HL-60/S4 (cell line): Measurements from ENCODE around the gene ANKRD6.
"Not testable (repeated sequence)": the region's sequence is repeated elsewhere in the genome, so short reads cannot be mapped to it uniquely, and the experiment has no call there.

Experiments
- in situ Hi-C: fragments of 300-500 bp; cut with MboI; formaldehyde crosslinking; loops from 2 replicates; pipeline ENCODE4 v1.14.3; 2022; ENCODE audit warnings: low sequenced_read_pairs

Gene ANKRD6

DNA sequence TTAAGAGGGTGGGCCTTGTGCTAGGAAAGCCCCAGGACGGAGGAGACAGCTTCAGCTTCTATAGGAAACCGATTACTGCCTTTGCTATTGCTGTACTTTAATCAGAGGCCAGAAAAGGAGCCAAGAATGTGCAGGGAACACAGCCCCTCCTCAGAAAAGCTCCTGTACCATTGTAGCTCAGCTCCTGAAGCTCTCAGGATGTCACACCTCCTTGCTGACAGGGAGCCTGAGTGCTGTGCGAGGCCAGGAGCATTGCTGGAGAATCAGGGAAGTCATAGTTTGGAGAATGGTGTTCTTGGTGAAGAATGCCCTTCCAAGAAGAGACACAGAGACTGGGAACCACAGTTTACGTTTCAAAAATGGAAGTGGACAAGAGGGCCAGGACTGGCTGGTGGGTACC is 158.8 kb downstream of the ANKRD6 start:
- in situ Hi-C loops: no loop called here

DNA sequence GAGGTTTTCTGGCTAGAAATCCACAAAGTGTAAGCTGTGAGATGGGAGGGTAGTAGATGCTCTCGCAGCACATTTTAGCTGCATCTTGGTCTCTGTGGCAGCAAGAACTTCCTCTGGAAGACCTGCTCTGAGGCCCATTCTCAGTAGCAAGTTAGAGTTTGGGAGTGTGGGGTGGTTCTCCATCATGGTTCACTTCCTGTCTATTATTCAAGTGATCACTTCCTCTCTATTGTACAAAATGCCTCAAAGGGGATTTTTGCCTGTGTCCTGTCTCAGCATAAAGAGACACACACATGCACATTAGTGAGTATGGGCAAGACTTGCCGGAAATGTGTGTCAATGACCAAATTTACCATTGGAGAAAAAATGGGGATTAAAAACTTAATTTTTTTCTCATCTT is 163.1 kb downstream of the ANKRD6 start:
- in situ Hi-C loops: no loop called here

GRCh38 chr6:89596484-89596883 is 163.5 kb downstream of the ANKRD6 start:
- in situ Hi-C loops: no loop called here

GRCh38 chr6:89597372-89597771 is 164.4 kb downstream of the ANKRD6 start:
- in situ Hi-C loops: no loop called here

DNA sequence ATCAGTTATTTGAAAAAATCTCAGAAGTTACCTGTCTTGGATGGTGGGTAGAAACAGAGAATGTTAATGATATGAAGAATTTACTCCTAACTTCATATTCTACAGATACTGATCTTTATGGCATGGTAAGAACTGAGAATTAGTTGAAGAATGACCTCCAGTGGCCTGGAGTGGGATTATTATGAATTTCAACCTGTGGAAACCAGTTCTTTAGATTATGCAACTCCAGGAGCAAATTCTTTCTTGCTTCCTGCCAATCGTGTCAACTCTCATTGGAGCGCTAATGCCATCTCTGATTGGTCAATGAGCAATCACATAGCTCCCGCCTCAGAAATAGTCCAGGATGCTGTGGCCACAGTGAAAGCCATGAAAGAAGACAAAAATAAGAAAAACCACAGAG is 165.0 kb downstream of the ANKRD6 start:
- in situ Hi-C loops: no loop called here

- in situ Hi-C loops: loop anchor here (25.0 kb wide), 1 partner anchor 612 kb away; no protein-coding TSS in a partner anchor
Observed at GRCh38 chr6:89599727-89600126, 166.8 kb downstream of the ANKRD6 start.

- in situ Hi-C loops: loop anchor here (25.0 kb wide), 1 partner anchor 615 kb away; no protein-coding TSS in a partner anchor
Observed at GRCh38 chr6:89602166-89602565, 169.2 kb downstream of the ANKRD6 start.

DNA sequence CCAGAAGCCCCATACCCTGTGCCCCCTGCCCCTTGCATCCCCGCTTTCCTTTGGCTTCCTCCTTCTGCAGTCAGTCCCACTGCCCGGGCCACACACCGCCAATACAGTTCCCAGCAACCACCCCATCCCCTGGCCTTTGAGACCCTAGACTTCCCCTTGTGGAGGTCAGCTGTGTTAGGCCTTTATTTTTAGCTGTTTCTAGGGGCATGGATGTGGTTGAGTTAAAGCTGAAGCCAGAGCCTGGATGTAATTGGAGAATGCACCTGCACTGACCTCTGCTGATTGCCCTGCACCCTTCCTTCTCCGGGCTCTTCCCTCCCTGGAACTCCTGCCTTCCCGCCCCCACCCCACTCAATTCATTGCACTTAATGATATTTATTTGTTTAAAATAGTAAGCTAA is 171.7 kb downstream of the ANKRD6 start:
- in situ Hi-C loops: loop anchor here (25.0 kb wide), 1 partner anchor 617 kb away; no protein-coding TSS in a partner anchor

- in situ Hi-C loops: loop anchor here (25.0 kb wide), 1 partner anchor 619 kb away; no protein-coding TSS in a partner anchor
Observed at GRCh38 chr6:89605861-89606260, 172.9 kb downstream of the ANKRD6 start.

GRCh38 chr6:89610149-89610642 is 177.2 kb downstream of the ANKRD6 start:
- in situ Hi-C loops: loop anchor here (10.0 to 25.0 kb wide), 2 partner anchors 235 to 623 kb away; no protein-coding TSS in a partner anchor

DNA sequence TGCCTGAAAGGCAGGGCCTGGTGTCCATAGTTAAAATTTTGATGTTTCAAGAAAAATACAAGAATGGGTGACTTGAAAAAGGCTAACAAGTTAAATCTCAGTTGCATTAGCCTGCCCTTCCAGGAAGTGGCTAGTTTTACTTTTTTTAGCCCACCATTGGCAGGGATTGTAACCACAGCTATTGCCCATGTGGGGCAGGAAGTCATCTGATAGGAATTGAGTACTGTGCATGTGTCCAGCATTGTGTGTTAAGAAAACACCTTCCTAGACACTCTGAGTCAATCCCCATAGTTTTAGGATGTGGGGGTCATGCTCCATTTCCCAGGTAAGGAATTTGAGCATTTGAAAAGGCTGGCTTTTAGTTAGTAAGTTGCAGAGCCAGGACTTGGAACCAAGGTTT is 178.7 kb downstream of the ANKRD6 start:
- in situ Hi-C loops: loop anchor here (10.0 to 25.0 kb wide), 2 partner anchors 237 to 624 kb away; no protein-coding TSS in a partner anchor

DNA sequence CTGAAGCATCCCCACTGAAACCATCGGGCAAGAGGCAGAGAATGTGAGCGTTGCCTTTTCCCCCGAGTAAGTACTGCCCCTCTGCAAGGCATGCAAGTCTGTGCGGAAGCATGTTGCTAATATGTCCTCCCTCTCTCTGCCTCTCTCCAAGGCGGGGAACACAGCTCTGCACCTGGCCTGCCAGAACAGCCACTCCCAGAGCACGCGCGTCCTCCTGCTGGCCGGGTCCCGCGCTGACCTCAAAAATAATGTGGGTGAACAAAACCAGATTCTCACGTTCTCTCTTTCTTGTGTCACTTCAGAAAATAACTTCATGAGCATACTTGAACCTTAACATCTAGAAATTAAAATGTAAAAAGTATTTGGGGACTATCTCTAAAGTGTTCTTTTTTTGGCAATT is 179.2 kb downstream of the ANKRD6 start:
- in situ Hi-C loops: loop anchor here (10.0 to 25.0 kb wide), 2 partner anchors 237 to 625 kb away; no protein-coding TSS in a partner anchor

- in situ Hi-C loops: loop anchor here (10.0 to 25.0 kb wide), 2 partner anchors 239 to 626 kb away; no protein-coding TSS in a partner anchor
Observed at GRCh38 chr6:89613790-89614189, 180.8 kb downstream of the ANKRD6 start.

GRCh38 chr6:89615882-89616281 is 182.9 kb downstream of the ANKRD6 start:
- in situ Hi-C loops: loop anchor here (10.0 to 25.0 kb wide), 2 partner anchors 241 to 629 kb away; no protein-coding TSS in a partner anchor

DNA sequence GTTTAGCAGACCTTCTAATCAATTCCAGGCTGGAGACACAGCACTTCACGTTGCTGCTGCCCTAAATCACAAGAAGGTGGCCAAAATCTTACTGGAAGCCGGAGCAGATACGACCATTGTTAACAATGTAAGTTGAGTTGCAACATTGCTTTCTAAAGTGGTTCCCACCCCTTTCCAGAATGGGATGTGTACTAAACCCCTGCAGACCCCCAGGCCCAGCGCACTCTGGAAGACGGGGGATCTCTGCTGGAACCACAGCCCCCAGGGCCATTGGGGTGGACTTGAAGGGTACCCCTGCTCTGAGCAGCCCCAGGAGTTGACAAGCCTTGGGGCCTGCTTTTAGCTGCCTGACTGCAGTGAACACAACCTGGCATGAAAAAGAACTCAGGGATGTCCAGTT is 183.6 kb downstream of the ANKRD6 start:
- in situ Hi-C loops: loop anchor here (10.0 to 25.0 kb wide), 2 partner anchors 242 to 629 kb away; no protein-coding TSS in a partner anchor

DNA sequence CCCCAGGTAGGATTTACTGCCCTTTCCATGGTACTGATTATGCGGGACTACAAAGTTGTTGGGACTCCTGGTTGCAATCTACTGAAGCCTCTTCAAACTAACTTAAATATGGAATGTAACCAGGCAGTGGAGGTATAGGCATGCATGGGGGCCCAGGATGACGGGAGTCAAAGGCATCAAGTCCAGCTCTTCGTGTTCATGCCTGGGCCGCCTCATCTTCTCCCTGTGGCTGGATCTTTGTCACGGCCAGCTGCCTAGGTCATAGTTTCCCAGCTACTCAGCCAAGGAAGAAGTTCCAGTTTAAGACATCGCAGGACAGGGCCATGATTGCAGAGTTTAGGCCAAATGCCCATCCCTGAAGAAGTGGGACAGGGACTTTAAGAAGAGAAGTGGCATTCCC is 185.1 kb downstream of the ANKRD6 start:
- in situ Hi-C loops: loop anchor here (10.0 to 25.0 kb wide), 2 partner anchors 243 to 631 kb away; no protein-coding TSS in a partner anchor

DNA sequence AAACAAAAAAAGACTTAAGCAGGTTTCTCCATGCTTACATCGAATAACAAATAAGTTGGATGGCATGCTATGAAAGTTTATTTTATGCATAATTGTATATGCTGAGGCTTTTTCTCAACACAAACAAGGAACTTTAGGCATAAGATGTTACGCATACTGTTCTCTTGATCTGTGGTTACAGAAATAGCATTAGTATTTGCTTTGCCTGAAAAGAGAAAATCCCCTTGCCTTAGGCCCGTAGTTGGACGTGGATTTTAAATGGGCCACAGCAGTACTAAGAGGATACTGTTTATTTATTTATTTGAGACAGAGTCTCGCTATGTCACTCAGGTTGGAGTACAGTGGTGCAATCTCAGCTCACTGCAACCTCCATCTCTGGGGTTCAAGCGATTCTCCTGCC is 186.6 kb downstream of the ANKRD6 start:
- in situ Hi-C loops: loop anchor here (10.0 to 25.0 kb wide), 2 partner anchors 245 to 632 kb away; no protein-coding TSS in a partner anchor

GRCh38 chr6:89623749-89624148 is 190.8 kb downstream of the ANKRD6 start:
- in situ Hi-C loops: loop anchor here (25.0 kb wide), 1 partner anchor 636 kb away; no protein-coding TSS in a partner anchor

DNA sequence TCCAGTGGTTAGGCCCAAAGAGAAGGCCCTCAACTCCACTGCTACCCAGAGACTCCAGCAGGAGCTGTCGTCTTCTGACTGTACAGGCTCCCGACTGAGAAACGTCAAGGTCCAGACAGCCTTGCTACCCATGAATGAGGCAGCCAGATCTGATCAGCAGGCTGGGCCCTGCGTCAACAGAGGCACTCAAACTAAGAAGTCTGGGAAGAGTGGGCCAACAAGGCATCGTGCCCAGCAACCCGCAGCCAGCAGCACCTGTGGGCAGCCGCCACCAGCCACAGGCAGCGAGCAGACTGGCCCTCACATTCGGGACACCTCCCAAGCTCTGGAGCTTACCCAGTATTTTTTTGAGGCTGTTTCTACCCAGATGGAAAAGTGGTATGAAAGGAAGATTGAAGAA is 197.5 kb downstream of the ANKRD6 start:
- in situ Hi-C loops: no loop called here

- in situ Hi-C loops: not testable (repeated sequence)
Observed at GRCh38 chr6:89636412-89636811, 203.5 kb downstream of the ANKRD6 start.

DNA sequence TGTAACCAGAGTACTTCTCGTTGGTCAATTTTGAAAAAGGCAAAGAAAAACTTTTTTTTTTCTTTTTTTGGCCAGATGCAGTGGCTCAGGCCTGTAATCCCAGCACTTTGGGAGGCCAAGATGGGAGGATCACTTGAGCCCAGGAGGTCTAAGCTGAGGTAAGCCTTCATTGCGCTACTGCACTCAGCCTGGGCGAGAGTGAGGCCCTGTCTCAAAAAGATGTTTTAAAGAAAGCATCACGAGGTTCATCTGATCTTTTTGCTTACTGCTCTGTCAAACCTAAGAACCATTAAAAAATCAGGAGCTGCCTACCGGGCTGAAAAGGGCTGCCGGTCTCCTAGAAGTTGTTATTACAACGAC is 205.0 kb downstream of the ANKRD6 start:
- in situ Hi-C loops: no loop called here
